IMR-90 (cell line): Measurements from ENCODE around the gene RELN. TPM values are rescaled to one million over a fixed set of nuclear protein-coding genes. Genes with fewer than 3 reads are reported as not detected.

ENCODE experiments used
- ATAC-seq: fragments of 200-7000 bp; cut with Tn5 transposase; 2 replicates; pipeline ENCODE4 v1.9.1; 2020; ENCODE audit warnings: low read depth, mild to moderate bottlenecking, moderate library complexity
- BruUV-seq: library from RNA; stranded (reverse); fragments of 400-500 nt; replicated peaks from 2 replicates; lab custom pipeline; 2021; lab: Mats Ljungman, UMichigan
- CTCF ChIA-PET: fragments of 300-600 bp; formaldehyde crosslinking; extraction: SDS; loops from one replicate; lab custom pipeline; 2021; ENCODE audit warnings: antibody characterized with exemption; lab: Yijun Ruan, JAX
- POLR2A ChIA-PET: fragments of 300-600 bp; sonication (Branson Sonifier 250); formaldehyde crosslinking; loops from one replicate; lab custom pipeline; 2022; ENCODE audit warnings: antibody characterized with exemption; ENCODE audit not compliant: unreplicated experiment; lab: Charles Lee
- DNase-seq: peaks from one replicate; pipeline ENCODE4 v3.0.0; 2013
- H2AFZ ChIP-seq: replicated peaks from 2 replicates; pipeline ENCODE3; 2013; ENCODE audit warnings: low read length, mild to moderate bottlenecking; ENCODE audit not compliant: poor library complexity
- H2AK5ac ChIP-seq: 2 replicates; pipeline ENCODE4 v1.6.1; 2013; ENCODE audit warnings: low read depth, low read length, inconsistent platforms
- H2AK9ac ChIP-seq: replicated peaks from 2 replicates; pipeline ENCODE3; 2013; ENCODE audit warnings: mild to moderate bottlenecking, low read depth, low read length, moderate library complexity; ENCODE audit not compliant: poor library complexity
- H2BK120ac ChIP-seq: 2 replicates; pipeline ENCODE4 v1.6.1; 2013; ENCODE audit warnings: low read depth, low read length, inconsistent platforms
- H2BK15ac ChIP-seq: 3 replicates; pipeline ENCODE4 v1.6.1; 2013; ENCODE audit warnings: low read depth, low read length, inconsistent platforms
- H2BK20ac ChIP-seq: 2 replicates; pipeline ENCODE4 v1.6.1; 2013; ENCODE audit warnings: low read depth, mild to moderate bottlenecking, inconsistent platforms, low read length, moderate library complexity
- H2BK5ac ChIP-seq: 2 replicates; pipeline ENCODE4 v1.6.1; 2013; ENCODE audit warnings: mild to moderate bottlenecking, low read depth, low read length, inconsistent platforms; ENCODE audit not compliant: poor library complexity, severe bottlenecking
- H3K14ac ChIP-seq: replicated peaks from 2 replicates; pipeline ENCODE4 v1.6.1; 2013; ENCODE audit warnings: low read depth, low read length, inconsistent platforms
- H3K18ac ChIP-seq: 2 replicates; pipeline ENCODE4 v1.6.1; 2013; ENCODE audit warnings: low read depth, low read length, control low read depth
- H3K23ac ChIP-seq: 2 replicates; pipeline ENCODE4 v1.6.1; 2013; ENCODE audit warnings: low read depth, low read length, inconsistent platforms
- H3K27ac ChIP-seq: 2 replicates; pipeline ENCODE4 v1.5.1; 2013; ENCODE audit warnings: mild to moderate bottlenecking, control low read depth, low read length; ENCODE audit not compliant: insufficient read depth
- H3K27me3 ChIP-seq: 2 replicates; pipeline ENCODE4 v1.6.1; 2013; ENCODE audit warnings: low read length; ENCODE audit not compliant: control insufficient read depth, insufficient read depth
- H3K36me3 ChIP-seq: 2 replicates; pipeline ENCODE4 v1.6.1; 2013; ENCODE audit warnings: low read length, mixed read lengths; ENCODE audit not compliant: control insufficient read depth, insufficient read depth
- H3K4ac ChIP-seq: 2 replicates; pipeline ENCODE4 v1.6.1; 2013; ENCODE audit warnings: low read depth, low read length, inconsistent platforms
- H3K4me1 ChIP-seq: 2 replicates; pipeline ENCODE4 v1.6.1; 2013; ENCODE audit warnings: low read length, mixed read lengths; ENCODE audit not compliant: control insufficient read depth, insufficient read depth
- H3K4me2 ChIP-seq: 2 replicates; pipeline ENCODE4 v1.6.1; 2013; ENCODE audit warnings: low read depth, mild to moderate bottlenecking, control low read depth, low read length, moderate library complexity
- H3K4me3 ChIP-seq: 2 replicates; pipeline ENCODE4 v1.5.1; 2013; ENCODE audit warnings: low read depth, mild to moderate bottlenecking, control low read depth, low read length, moderate library complexity; ENCODE audit not compliant: insufficient read depth
- H3K56ac ChIP-seq: 2 replicates; pipeline ENCODE4 v1.6.1; 2013; ENCODE audit warnings: low read length, inconsistent platforms; ENCODE audit not compliant: insufficient read depth; ENCODE audit errors: extremely low read depth
- H3K79me1 ChIP-seq, 2 experiments: 2 replicates each; pipeline ENCODE4 v1.6.1; 2013; ENCODE audit warnings: low read length in 2 of 2, inconsistent platforms in 1 of 2, low read depth in 1 of 2
- H3K9ac ChIP-seq: 2 replicates; pipeline ENCODE4 v1.6.1; 2013; ENCODE audit warnings: low read depth, low read length, control low read depth
- H3K9me1 ChIP-seq: 2 replicates; pipeline ENCODE4 v1.6.1; 2013; ENCODE audit warnings: low read length, inconsistent platforms; ENCODE audit not compliant: insufficient read depth
- H3K9me3 ChIP-seq: 2 replicates; pipeline ENCODE4 v1.6.1; 2013; ENCODE audit warnings: low read length; ENCODE audit not compliant: control insufficient read depth, insufficient read depth
- H4K20me1 ChIP-seq: 2 replicates; pipeline ENCODE4 v1.6.1; 2013; ENCODE audit warnings: low read length, inconsistent platforms; ENCODE audit not compliant: insufficient read depth
- H4K5ac ChIP-seq: 2 replicates; pipeline ENCODE4 v1.6.1; 2013; ENCODE audit warnings: mild to moderate bottlenecking, low read depth, low read length, control low read depth
- H4K8ac ChIP-seq, 2 experiments: 2 replicates each; pipeline ENCODE4 v1.6.1; 2013; ENCODE audit warnings: low read depth in 2 of 2, low read length in 2 of 2, control low read depth in 1 of 2, inconsistent platforms in 1 of 2
- H4K91ac ChIP-seq: 2 replicates; pipeline ENCODE4 v1.6.1; 2013; ENCODE audit warnings: low read depth, low read length, inconsistent platforms; ENCODE audit not compliant: insufficient read depth
- BHLHE40 ChIP-seq: fragments of 150-350 bp; IDR thresholded peaks from 2 replicates; pipeline ENCODE4 v1.6.1; 2016; ENCODE audit warnings: mild to moderate bottlenecking, low read depth, low read length
- CEBPB ChIP-seq: IDR thresholded peaks from 2 replicates; pipeline ENCODE4 v1.6.1; 2012; ENCODE audit warnings: low read depth, low read length, improper control_type of control experiment
- CHD1 ChIP-seq: IDR thresholded peaks from 2 replicates; pipeline ENCODE4 v1.6.1; 2012; ENCODE audit warnings: low read depth, low read length, improper control_type of control experiment
- ELK1 ChIP-seq: fragments of 150-350 bp; IDR thresholded peaks from 2 replicates; pipeline ENCODE4 v1.6.1; 2016; ENCODE audit warnings: low read depth, mild to moderate bottlenecking, low read length, moderate library complexity, borderline replicate concordance
- FOS ChIP-seq: fragments of 150-350 bp; IDR thresholded peaks from 2 replicates; pipeline ENCODE4 v1.6.1; 2016; ENCODE audit warnings: low read depth, low read length
- MAFK ChIP-seq: IDR thresholded peaks from 2 replicates; pipeline ENCODE4 v1.6.1; 2012; ENCODE audit warnings: low read depth, low read length, improper control_type of control experiment
- MAZ ChIP-seq: IDR thresholded peaks from 2 replicates; pipeline ENCODE4 v1.6.1; 2012; ENCODE audit warnings: low read depth, mild to moderate bottlenecking, low read length, improper control_type of control experiment, moderate library complexity, borderline replicate concordance
- NFE2L2 ChIP-seq: fragments of 150-350 bp; IDR thresholded peaks from 2 replicates; pipeline ENCODE4 v1.6.1; 2016; ENCODE audit warnings: low read depth, mild to moderate bottlenecking, low read length
- POLR2A ChIP-seq: IDR thresholded peaks from 2 replicates; pipeline ENCODE4 v1.6.1; 2012; ENCODE audit warnings: mild to moderate bottlenecking, low read depth, low read length
- RFX5 ChIP-seq: IDR thresholded peaks from 2 replicates; pipeline ENCODE4 v1.8.0; 2012; ENCODE audit warnings: low read depth, mild to moderate bottlenecking, low read length, moderate library complexity
- WGBS, 2 experiments: methylation state at CpG; one replicate each; pipeline versions ENCODE4 v1.1.5 to v1.1.7; 2013; ENCODE audit warnings: missing lambda C conversion rate in 2 of 2; ENCODE audit not compliant: insufficient read length in 1 of 2; ENCODE audit errors: extremely low coverage in 2 of 2; 5-methylcytosine and 5-hydroxymethylcytosine counted together
- dilution Hi-C: fragments of 300-500 bp; cut with HindIII; formaldehyde crosslinking; loops from one replicate; pipeline ENCODE4 v1.14.3; 2018; ENCODE audit warnings: low sequenced_read_pairs; ENCODE audit not compliant: unreplicated experiment
- in situ Hi-C: fragments of 300-500 bp; cut with MboI; formaldehyde crosslinking; loops from 3 replicates; pipeline ENCODE4 v1.14.3; 2019; ENCODE audit warnings: low sequenced_read_pairs, inconsistent platforms, mixed read lengths
- intact Hi-C: fragments of 100-400 bp; cut with micrococcal nuclease; formaldehyde crosslinking; loops from 2 replicates; pipeline ENCODE4 v1.10.0; 2022
- polyA plus RNA-seq, 3 experiments: library from polyadenylated mRNA; depleted of rRNA; stranded (reverse); fragments of >200 nt; gene quantifications; 2 replicates each; pipeline ENCODE4 v1.2.3, GENCODE V29; 2012; ENCODE audit warnings: low replicate concordance in 1 of 3
- total RNA-seq: library from RNA; depleted of rRNA; stranded (reverse); fragments of >200 nt; gene quantifications from 2 replicates; pipeline ENCODE4 v1.2.3, GENCODE V29; 2012

Gene RELN
- total and polyA plus RNA-seq, 2 of the 4 experiments (the other 2 are of a cell fraction): 14.7 to 23.7 TPM

GRCh38 chr7:103632972-103633371 lies 356.5 kb downstream of the RELN start:
- DNase-seq: peak; percentile 62
- Histone ChIP-seq H2AK9ac (no peak overlapping the region), H3K4me2 (no peak overlapping the region), H3K56ac (no peak overlapping the region), H3K4me3 (no peak overlapping the region), H2BK15ac (no peak overlapping the region), H3K9me1 (peaks cover 4% of the 10 kb centered on the region; the same call in 1 of the 2 replicates), H3K14ac (no peak overlapping the region), H4K5ac (no peak overlapping the region), H3K9ac (no peak overlapping the region), H2AFZ (no peak overlapping the region), H2BK5ac (peak overlapping the region; percentile 68), H3K27me3 (no peaks in the 10 kb centered on the region), H2BK20ac (no peak overlapping the region), H3K27ac (no peak overlapping the region), H2AK5ac (no peak overlapping the region), H3K4ac (no peak overlapping the region), H3K9me3 (no peaks in the 10 kb centered on the region), H4K91ac (no peak overlapping the region), H3K79me1 (no peaks in the 10 kb centered on the region), H4K20me1 (no peaks in the 10 kb centered on the region), H4K8ac (no peak overlapping the region; a peak in 1 of 4 replicates), H2BK120ac (no peak overlapping the region; the same call in 1 of the 2 replicates), H3K4me1 (peaks cover 3% of the 10 kb centered on the region; the same call in 1 of the 2 replicates), H3K36me3 (peaks cover 3% of the 10 kb centered on the region), H3K23ac (no peak overlapping the region), H3K18ac (no peak overlapping the region)
- in situ Hi-C loops (no loop called here), dilution Hi-C loops (no loop called here), intact Hi-C loops (no loop called here)
- TF ChIP-seq FOS: no peak
- no peak for TF ChIP-seq MAFK
- no peak for TF ChIP-seq POLR2A
- TF ChIP-seq NFE2L2: no peak
- no peak for TF ChIP-seq ELK1
- no peak for TF ChIP-seq CHD1
- no peak for TF ChIP-seq MAZ
- no peak for TF ChIP-seq RFX5
- no peak; the same call in 1 of the 2 replicates for TF ChIP-seq CEBPB
- TF ChIP-seq BHLHE40: no peak
- BruUV-seq: no TSS peak
- POLR2A ChIA-PET: no interaction called here
- no peak for ATAC-seq
- WGBS, 2 experiments: no CpG with 5 or more reads among the region's 1 CpG
- CTCF ChIA-PET: interaction anchor here (0.5 kb wide), 1 partner anchor 15 kb away, joined by 4 read pairs; no protein-coding TSS in a partner anchor
